ENCODE results near the gene HEPACAM2. TPM values are rescaled to one million over a fixed set of nuclear protein-coding genes. Genes with fewer than 3 reads are reported as not detected.

HEPACAM2 gene
- total RNA-seq, 1 donor from 2014 or later, result not detected

DNA sequence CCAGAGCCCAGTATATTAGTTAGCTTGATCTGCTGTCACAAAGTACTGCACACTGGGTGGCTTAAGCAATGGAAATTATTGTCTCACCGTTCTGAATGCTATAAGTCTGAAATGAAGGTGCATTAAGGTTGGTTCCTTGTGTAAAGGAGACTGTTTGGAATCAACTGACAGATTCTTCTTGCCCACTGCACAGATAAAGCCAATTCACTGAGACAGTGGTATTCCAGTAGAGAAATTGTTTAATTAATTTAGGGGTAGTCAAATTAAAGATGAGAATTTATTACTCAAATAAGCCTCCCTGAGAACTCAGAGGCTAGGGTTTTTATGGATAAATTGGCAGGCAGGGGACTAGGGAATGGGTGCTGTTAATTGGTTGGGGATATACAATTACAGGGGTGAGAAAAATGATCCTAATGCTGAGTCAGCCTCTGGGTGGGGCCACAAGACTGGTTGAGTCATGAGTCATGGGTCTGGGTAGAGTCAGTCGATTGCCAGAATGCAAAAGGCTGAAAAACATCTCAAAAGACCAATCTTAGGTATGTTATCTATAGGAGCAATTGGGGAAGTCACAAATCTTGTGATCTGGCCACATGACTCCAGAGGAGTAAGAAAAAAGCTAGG is 54.6 kb downstream of the HEPACAM2 start:
- no peak for TF ChIP-seq EZH2 (IDR thresholded peaks at IDR 0.05; ENCODE audit: insufficient read depth, low read length)
- TF ChIP-seq, protein P1, sequence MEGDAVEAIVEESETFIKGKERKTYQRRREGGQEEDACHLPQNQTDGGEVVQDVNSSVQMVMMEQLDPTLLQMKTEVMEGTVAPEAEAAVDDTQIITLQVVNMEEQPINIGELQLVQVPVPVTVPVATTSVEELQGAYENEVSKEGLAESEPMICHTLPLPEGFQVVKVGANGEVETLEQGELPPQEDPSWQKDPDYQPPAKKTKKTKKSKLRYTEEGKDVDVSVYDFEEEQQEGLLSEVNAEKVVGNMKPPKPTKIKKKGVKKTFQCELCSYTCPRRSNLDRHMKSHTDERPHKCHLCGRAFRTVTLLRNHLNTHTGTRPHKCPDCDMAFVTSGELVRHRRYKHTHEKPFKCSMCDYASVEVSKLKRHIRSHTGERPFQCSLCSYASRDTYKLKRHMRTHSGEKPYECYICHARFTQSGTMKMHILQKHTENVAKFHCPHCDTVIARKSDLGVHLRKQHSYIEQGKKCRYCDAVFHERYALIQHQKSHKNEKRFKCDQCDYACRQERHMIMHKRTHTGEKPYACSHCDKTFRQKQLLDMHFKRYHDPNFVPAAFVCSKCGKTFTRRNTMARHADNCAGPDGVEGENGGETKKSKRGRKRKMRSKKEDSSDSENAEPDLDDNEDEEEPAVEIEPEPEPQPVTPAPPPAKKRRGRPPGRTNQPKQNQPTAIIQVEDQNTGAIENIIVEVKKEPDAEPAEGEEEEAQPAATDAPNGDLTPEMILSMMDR (IDR thresholded peaks at IDR 0.05; ENCODE audit: insufficient read depth, low read depth, low read length), result no peak
- Histone ChIP-seq H3K4me1 (ENCODE audit: insufficient read depth, low read length) (no peaks in the 10 kb centered on the region), H4K20me1 (ENCODE audit: insufficient read depth, low read length) (no peaks in the 10 kb centered on the region), H3K27ac (ENCODE audit: low read depth, low read length) (no peak overlapping the region), H3K4me3 (ENCODE audit: insufficient read depth, low read depth, low read length) (no peak overlapping the region), H3K27me3 (ENCODE audit: insufficient read depth, low read length) (peaks cover 2% of the 10 kb centered on the region), H3K36me3 (ENCODE audit: insufficient read depth, low read length) (no peaks in the 10 kb centered on the region), H3K79me2 (ENCODE audit: insufficient read depth, low read length) (no peaks in the 10 kb centered on the region), H2AFZ (ENCODE audit: low read depth, low read length) (no peak overlapping the region), H3K4me2 (ENCODE audit: low read length) (no peak overlapping the region), H3K9me3 (ENCODE audit: insufficient read depth, low read depth, low read length) (peaks cover 4% of the 10 kb centered on the region), H3K9ac (ENCODE audit: low read length) (no peak overlapping the region)
- Mint-ChIP-seq H3K9me3 (ENCODE audit: unreplicated experiment) (peaks cover 28% of the 10 kb centered on the region), H3K36me3 (ENCODE audit: low read depth, unreplicated experiment) (no peaks in the 10 kb centered on the region), H3K4me3 (ENCODE audit: unreplicated experiment) (no peak overlapping the region), H3K27ac (ENCODE audit: unreplicated experiment) (no peak overlapping the region), H3K4me1 (ENCODE audit: low read depth, unreplicated experiment) (no peaks in the 10 kb centered on the region), H3K27me3 (ENCODE audit: low read depth, unreplicated experiment) (peaks cover 17% of the 10 kb centered on the region)
- FAIRE-seq (no peak), DNase-seq (ENCODE audit: low read depth) (no peak)

DNA sequence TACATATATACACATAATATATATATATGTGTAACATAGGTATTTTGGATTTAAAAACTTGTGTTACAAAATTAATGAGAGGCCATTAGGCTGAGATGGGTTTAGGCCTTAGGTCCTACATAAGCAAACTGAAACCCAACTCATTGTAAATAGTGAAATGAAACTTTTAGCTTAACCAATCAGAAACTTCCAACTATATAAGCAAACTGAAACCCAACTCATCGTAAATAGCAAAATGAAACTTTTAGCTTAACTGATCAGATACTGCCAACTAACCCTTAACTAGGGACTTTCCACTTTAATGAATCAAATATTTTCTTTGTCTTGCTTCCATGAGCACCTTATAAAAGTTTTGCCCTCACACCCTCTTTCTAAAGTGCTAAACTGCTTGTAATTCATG is 60.8 kb downstream of the HEPACAM2 start:
- FAIRE-seq (no peak), DNase-seq (ENCODE audit: low read depth) (no peak)
- Histone ChIP-seq H3K4me1 (ENCODE audit: insufficient read depth, low read length) (no peaks in the 10 kb centered on the region), H3K4me3 (ENCODE audit: insufficient read depth, low read depth, low read length) (no peak overlapping the region), H3K79me2 (ENCODE audit: insufficient read depth, low read length) (no peaks in the 10 kb centered on the region), H3K36me3 (ENCODE audit: insufficient read depth, low read length) (no peaks in the 10 kb centered on the region), H3K9me3 (ENCODE audit: insufficient read depth, low read depth, low read length) (no peaks in the 10 kb centered on the region), H3K4me2 (ENCODE audit: low read length) (no peak overlapping the region), H2AFZ (ENCODE audit: low read depth, low read length) (no peak overlapping the region), H3K27me3 (ENCODE audit: insufficient read depth, low read length) (no peaks in the 10 kb centered on the region), H4K20me1 (ENCODE audit: insufficient read depth, low read length) (no peaks in the 10 kb centered on the region), H3K27ac (ENCODE audit: low read depth, low read length) (no peak overlapping the region), H3K9ac (ENCODE audit: low read length) (no peak overlapping the region)
- H3K27me3 Mint-ChIP-seq (ENCODE audit: low read depth, unreplicated experiment), result peaks cover 17% of the 10 kb centered on the region
- H3K36me3 Mint-ChIP-seq (ENCODE audit: low read depth, unreplicated experiment), result no peaks in the 10 kb centered on the region
- H3K4me1 Mint-ChIP-seq (ENCODE audit: low read depth, unreplicated experiment), result peaks cover 2% of the 10 kb centered on the region
- H3K4me3 Mint-ChIP-seq (ENCODE audit: unreplicated experiment), result no peak overlapping the region
- H3K9me3 Mint-ChIP-seq (ENCODE audit: unreplicated experiment), result peaks cover 12% of the 10 kb centered on the region
- no peak for TF ChIP-seq EZH2 (IDR thresholded peaks at IDR 0.05; ENCODE audit: insufficient read depth, low read length)
- TF ChIP-seq, protein P1 (IDR thresholded peaks at IDR 0.05; ENCODE audit: insufficient read depth, low read depth, low read length), result no peak
- H3K27ac Mint-ChIP-seq (ENCODE audit: unreplicated experiment), result no peak overlapping the region

DNA sequence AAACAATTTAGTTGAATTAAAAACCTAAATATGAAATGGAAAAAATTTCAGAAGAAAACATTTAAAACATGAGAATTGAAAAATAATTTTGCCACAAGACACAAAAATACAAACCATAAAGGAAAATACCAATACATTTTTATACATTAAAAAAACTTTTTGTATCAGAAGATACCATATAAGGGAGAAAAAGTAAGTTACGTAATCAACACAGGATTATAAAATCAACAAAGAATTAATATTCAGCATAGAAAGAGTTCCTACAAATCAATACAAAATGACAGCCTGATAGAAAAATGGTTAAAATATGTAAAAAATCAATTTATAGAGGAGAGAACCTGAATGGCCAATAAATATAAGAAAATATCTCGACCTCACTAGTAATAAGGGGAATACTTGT is 61.5 kb downstream of the HEPACAM2 start:
- Histone ChIP-seq H2AFZ (ENCODE audit: low read depth, low read length) (no peak overlapping the region), H3K27me3 (ENCODE audit: insufficient read depth, low read length) (no peaks in the 10 kb centered on the region), H3K4me3 (ENCODE audit: insufficient read depth, low read depth, low read length) (no peak overlapping the region), H3K36me3 (ENCODE audit: insufficient read depth, low read length) (no peaks in the 10 kb centered on the region), H3K4me1 (ENCODE audit: insufficient read depth, low read length) (no peaks in the 10 kb centered on the region), H3K79me2 (ENCODE audit: insufficient read depth, low read length) (no peaks in the 10 kb centered on the region), H3K9ac (ENCODE audit: low read length) (no peak overlapping the region), H3K27ac (ENCODE audit: low read depth, low read length) (no peak overlapping the region), H3K4me2 (ENCODE audit: low read length) (no peak overlapping the region), H3K9me3 (ENCODE audit: insufficient read depth, low read depth, low read length) (no peaks in the 10 kb centered on the region), H4K20me1 (ENCODE audit: insufficient read depth, low read length) (no peaks in the 10 kb centered on the region)
- no peaks in the 10 kb centered on the region for H3K36me3 Mint-ChIP-seq (ENCODE audit: low read depth, unreplicated experiment)
- no peak overlapping the region for H3K4me3 Mint-ChIP-seq (ENCODE audit: unreplicated experiment)
- TF ChIP-seq EZH2 (IDR thresholded peaks at IDR 0.05; ENCODE audit: insufficient read depth, low read length), result no peak
- TF ChIP-seq, protein P1 (IDR thresholded peaks at IDR 0.05; ENCODE audit: insufficient read depth, low read depth, low read length), result no peak
- no peak overlapping the region for H3K27ac Mint-ChIP-seq (ENCODE audit: unreplicated experiment)
- no peak for DNase-seq (ENCODE audit: low read depth)
- H3K27me3 Mint-ChIP-seq (ENCODE audit: low read depth, unreplicated experiment), result peaks cover 17% of the 10 kb centered on the region
- peaks cover 2% of the 10 kb centered on the region for H3K4me1 Mint-ChIP-seq (ENCODE audit: low read depth, unreplicated experiment)
- no peak for FAIRE-seq
- peaks cover 14% of the 10 kb centered on the region for H3K9me3 Mint-ChIP-seq (ENCODE audit: unreplicated experiment)

All from astrocyte (in vitro differentiated cells and primary cell).